GM15510 (cell line): ENCODE measurements around the gene CRABP1.

ENCODE experiments used
- POLR2A ChIP-seq: IDR thresholded peaks from 3 replicates; pipeline ENCODE4 v1.6.1; 2011; ENCODE audit warnings: borderline replicate concordance; ENCODE audit not compliant: insufficient read length; ENCODE audit errors: extremely low read depth

Gene CRABP1

GRCh38 chr15:78358102-78358870, 18.1 kb downstream of the CRABP1 start:
- TF ChIP-seq POLR2A: no peak

DNA sequence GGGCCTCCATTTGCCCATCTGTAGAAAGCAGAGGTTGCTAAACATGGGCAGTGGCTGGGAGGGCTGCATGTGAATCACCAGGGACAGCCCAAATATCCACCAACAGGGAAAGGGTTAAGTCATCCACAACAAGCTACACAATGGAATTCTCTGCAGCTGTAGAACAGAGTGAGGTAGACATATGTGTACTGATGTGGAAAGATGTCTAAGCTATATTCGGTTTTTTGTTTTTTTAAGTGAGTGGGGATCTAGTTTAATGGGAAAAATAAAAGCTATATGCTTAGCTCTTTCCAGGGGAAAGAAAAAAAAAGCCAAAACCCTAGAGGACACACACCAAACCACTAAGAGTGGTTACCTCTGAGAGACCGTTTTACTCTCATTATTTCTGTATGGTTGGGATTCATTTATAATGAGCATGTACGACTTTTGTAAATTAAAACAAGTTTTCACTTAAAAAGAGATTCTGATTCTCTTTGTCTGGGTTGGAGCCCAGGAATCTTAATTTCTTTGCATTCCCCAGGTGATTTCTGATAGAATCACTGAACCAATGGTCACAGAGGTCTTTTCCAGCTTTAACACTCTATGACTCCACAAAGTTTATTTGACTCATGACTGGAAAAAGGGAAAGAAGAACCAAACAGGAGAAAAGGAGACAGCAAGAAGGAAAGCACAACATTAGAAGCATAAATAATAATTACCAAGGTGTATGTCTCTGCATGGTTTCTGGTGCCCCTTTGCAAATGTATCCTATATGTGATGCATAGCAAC, 19.1 kb downstream of the CRABP1 start:
- no peak for TF ChIP-seq POLR2A

DNA sequence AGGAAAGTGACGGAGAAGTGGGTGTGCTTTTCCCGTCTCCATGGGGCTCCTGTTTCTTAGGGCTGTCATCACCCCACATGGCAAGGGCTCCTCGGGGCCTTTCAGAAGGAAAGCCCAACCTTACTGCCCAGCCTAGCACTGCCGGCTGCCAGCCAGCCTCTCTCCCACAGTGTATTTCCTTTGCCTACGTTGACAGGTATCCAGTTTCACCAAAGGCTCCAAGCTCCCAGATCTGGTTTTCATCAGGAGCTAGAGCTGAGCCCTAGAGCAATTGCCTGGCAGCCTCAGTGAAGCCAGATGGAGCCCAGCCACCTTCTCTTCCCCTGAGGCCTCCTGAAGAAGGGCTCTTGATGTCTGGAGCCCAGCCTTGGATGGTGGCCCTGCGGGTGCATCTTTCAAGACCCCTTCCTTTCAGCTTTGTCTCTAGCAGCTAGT, 20.2 kb downstream of the CRABP1 start:
- no peak for TF ChIP-seq POLR2A

- no peak for TF ChIP-seq POLR2A
Measured at GRCh38 chr15:78360958-78361718, 21.0 kb downstream of the CRABP1 start.

DNA sequence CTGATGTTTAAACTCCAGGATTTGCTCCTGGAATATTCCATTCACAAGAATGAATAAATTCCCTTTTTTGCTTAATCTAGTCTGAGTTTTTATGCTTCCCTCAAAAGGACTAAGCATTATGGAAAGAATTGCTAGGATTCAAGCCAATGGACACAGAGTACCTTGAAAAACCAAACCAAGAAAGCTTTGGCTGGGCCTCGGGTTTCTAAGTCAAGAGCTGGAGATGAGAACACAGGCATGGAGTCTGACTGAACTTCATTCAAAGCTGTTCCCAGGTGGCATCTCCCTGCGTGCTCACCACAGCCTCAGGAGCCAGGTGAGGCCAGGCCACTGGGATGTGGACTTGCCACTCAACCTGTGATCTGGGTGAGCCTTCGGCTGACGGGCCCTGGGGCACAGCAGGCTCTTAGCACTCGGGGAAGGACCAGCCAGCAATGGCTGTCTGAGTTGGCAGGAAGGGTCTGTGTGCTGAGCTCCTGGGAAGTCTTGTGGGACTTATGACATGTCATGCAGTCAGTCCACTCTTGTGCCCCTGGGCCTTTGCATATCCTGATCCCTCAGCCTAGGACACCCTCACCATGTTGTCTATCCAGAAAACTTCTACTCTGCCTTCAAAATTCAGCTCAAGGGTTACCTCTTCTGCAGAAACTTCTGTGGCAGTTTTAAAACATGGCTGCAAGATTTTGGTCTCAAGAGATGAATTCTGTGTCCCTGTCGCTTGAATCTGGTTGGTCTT, 21.8 kb downstream of the CRABP1 start:
- TF ChIP-seq POLR2A: no peak

GRCh38 chr15:78362716-78363380, 22.7 kb downstream of the CRABP1 start:
- no peak for TF ChIP-seq POLR2A

- TF ChIP-seq POLR2A: no peak
Measured at GRCh38 chr15:78363381-78363734, 23.2 kb downstream of the CRABP1 start.

GRCh38 chr15:78364233-78364632, 24.1 kb downstream of the CRABP1 start:
- TF ChIP-seq POLR2A: no peak

- no peak for TF ChIP-seq POLR2A
Measured at GRCh38 chr15:78365917-78366316, 25.8 kb downstream of the CRABP1 start.

GRCh38 chr15:78366342-78366741, 26.2 kb downstream of the CRABP1 start:
- no peak for TF ChIP-seq POLR2A

- TF ChIP-seq POLR2A: no peak
Measured at GRCh38 chr15:78368651-78369050, 28.5 kb downstream of the CRABP1 start.

DNA sequence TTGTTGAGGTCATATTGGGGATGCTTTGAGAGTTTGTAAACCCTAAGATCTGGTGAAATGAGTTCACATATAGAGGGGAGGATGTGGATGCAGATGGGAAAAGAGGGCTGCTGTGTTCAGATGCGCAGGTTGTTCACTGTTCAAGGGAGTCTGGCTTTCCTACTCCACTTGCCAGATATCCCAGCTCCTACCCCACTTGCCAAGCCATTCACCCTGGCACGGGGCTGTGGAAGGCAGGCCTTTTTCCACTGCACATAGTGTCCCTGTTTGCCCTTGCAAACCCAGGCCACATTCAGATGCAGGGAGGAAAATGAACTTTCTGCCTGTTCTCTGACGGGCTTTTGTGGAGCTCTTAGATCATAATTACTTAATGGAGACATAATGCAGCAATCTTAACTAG, 29.0 kb downstream of the CRABP1 start:
- no peak for TF ChIP-seq POLR2A

DNA sequence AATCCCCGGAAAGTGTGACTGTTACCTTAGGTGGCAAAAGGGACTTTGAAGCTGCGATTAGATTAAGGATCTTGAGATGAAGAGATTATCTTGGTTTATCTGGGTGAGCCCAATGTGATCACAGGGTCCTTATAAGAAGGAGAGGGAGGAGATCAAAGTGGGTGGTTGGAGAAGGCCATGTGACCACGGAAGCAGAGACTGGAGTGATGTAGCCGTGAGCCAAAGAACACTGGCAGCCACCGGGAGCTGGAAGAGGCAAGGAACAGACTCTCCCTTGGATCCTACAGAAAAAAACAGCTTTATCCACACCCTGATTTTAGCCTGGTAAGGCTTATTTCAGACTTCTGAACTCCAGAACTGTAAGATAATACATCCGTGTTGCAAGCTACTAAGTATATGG, 29.9 kb downstream of the CRABP1 start:
- TF ChIP-seq POLR2A: no peak

DNA sequence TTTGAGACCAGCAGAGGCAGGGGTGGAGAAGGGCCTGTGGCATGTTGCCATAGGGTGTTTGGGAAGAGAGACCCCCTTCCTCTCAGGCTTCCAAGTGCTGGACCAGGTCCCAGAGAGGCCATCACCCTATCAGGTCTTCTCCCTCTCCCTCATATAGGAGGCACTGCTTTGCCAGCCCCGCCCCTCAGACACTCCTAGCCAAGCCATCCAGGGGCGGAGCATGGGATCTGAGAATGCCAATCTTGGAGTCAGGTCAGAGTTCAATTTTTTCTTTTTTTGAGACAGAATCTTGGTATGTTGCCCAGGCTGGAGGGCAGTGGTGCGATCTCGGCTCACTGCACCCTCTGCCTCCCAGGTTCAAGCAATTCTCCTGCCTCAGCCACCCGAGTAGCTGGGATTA, 32.7 kb downstream of the CRABP1 start:
- no peak for TF ChIP-seq POLR2A
